Measurements from ENCODE around the gene IL12A.

The IL12A gene

DNA sequence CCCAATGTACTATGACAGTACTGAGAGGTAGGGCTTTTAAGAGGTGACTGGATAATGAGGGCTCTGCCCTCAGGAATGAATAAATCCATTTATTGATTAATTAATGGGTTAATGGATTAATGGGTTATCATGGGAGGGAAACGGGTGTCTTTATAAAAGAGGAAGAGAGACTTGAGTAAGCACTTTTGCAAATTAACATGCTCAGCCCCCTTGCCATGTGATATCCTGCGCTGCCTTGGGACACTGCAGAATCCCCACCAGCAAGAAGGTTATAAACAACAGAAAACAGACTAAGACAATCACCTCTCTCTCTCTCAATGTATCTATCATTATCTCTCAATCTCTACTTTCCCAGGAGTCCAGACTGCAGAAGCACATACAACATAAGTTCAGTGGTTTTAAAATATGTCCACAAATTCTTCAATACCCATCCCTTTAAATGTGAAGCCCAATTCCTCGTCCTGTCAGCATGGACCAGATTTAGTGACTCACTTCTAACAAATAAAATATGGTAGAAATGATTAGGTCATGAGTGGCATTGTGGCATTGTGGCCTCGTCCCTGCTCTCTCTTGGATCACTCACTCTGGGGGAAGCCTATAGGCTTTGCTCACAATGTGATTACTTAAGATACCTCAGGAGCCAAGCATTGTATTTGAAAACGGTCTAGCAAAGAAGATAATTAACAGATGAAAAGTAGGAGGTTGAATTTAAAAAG lies 40.0 kb upstream of the IL12A start:
- TF ChIP-seq, protein P1, sequence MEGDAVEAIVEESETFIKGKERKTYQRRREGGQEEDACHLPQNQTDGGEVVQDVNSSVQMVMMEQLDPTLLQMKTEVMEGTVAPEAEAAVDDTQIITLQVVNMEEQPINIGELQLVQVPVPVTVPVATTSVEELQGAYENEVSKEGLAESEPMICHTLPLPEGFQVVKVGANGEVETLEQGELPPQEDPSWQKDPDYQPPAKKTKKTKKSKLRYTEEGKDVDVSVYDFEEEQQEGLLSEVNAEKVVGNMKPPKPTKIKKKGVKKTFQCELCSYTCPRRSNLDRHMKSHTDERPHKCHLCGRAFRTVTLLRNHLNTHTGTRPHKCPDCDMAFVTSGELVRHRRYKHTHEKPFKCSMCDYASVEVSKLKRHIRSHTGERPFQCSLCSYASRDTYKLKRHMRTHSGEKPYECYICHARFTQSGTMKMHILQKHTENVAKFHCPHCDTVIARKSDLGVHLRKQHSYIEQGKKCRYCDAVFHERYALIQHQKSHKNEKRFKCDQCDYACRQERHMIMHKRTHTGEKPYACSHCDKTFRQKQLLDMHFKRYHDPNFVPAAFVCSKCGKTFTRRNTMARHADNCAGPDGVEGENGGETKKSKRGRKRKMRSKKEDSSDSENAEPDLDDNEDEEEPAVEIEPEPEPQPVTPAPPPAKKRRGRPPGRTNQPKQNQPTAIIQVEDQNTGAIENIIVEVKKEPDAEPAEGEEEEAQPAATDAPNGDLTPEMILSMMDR (IDR thresholded peaks at IDR 0.05; ENCODE audit: control extremely low read depth, extremely low read depth, low read depth, missing control alignments) = no peak
- POLR2A ChIA-PET = no interaction called here
- CTCF ChIA-PET = interaction anchor here (0.7 to 4.7 kb wide), 4 partner anchors 13 to 40 kb away, joined by 4 to 19 read pairs (median 13); partner anchors contain the start of gene IL12A
- no peak for DNase-seq (ENCODE audit: extremely low spot score)

DNA sequence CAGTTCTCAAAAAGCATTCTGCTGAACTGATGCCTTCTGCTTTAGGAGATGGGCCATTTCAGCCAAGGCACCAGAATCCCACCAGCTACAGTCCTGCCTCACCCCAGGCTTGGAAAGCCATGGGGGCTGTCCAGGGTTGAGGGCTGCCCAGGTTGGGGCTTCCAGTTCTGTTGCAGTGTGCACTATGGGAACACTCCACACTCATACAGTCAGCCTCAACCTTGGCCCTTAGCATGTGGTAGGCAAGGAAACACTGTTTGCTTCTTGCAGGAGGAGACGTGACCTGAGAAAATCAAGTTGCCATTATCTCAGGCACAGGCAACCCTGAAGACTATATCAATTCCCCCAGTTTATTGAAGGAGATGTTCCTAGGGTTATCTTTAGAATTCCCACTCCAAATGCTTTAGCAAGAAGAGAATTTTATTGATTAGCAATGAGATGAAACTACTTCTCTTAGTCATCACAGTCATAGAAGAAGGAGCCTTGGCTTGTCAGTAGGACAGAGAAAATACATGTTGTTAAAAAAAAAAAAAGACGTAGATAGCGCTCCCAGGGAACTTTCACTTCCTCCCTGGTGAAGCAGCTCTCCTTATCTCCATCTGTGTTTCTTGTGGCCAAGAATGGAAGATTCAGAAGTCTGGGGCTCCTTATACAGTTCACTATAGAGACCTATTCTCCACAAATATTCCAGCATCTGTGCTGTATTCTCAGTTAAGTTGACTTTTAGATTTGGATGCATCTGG lies 38.3 kb upstream of the IL12A start:
- CTCF ChIA-PET = interaction anchor here (0.6 to 1.4 kb wide), 4 partner anchors 12 to 53 kb away, joined by 3 to 6 read pairs (median 3); partner anchors contain the start of gene IL12A
- TF ChIP-seq, protein P1 (IDR thresholded peaks at IDR 0.05; ENCODE audit: control extremely low read depth, extremely low read depth, low read depth, missing control alignments) = no peak
- POLR2A ChIA-PET = interaction anchor here (0.6 kb wide), 1 partner anchor 62 kb away, joined by 3 read pairs; no protein-coding TSS in a partner anchor

DNA sequence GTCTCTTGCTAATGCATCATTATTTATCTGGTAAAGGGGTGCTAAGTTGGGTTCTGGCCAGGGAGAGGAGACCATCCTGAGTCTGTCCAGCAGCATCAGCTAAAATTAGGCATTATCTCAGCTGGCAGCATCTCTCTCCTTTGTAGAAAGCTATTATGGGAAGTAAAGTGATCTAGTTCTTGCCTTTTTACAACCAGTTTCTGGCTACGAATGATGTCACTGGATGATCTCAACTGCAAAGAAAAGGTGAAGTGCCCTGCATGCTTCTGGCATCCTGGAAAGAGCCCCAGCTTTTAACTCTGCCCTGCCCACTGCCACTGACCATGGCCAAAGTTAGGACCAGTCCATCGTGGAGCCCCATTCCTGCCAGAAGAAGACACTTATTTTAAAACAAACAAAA lies 37.1 kb upstream of the IL12A start:
- CTCF ChIA-PET = interaction anchor here (1.0 to 2.7 kb wide), 6 partner anchors 9 to 81 kb away, joined by 3 to 17 read pairs (median 4); partner anchors contain the start of gene IL12A
- DNase-seq (ENCODE audit: extremely low spot score) = no peak
- TF ChIP-seq, protein P1 (IDR thresholded peaks at IDR 0.05; ENCODE audit: control extremely low read depth, extremely low read depth, low read depth, missing control alignments) = no peak
- POLR2A ChIA-PET = no interaction called here

More for the DNA sequence above, 38.3 kb upstream of the IL12A start:
- DNase-seq (ENCODE audit: extremely low spot score) = peak; percentile 28

DNA sequence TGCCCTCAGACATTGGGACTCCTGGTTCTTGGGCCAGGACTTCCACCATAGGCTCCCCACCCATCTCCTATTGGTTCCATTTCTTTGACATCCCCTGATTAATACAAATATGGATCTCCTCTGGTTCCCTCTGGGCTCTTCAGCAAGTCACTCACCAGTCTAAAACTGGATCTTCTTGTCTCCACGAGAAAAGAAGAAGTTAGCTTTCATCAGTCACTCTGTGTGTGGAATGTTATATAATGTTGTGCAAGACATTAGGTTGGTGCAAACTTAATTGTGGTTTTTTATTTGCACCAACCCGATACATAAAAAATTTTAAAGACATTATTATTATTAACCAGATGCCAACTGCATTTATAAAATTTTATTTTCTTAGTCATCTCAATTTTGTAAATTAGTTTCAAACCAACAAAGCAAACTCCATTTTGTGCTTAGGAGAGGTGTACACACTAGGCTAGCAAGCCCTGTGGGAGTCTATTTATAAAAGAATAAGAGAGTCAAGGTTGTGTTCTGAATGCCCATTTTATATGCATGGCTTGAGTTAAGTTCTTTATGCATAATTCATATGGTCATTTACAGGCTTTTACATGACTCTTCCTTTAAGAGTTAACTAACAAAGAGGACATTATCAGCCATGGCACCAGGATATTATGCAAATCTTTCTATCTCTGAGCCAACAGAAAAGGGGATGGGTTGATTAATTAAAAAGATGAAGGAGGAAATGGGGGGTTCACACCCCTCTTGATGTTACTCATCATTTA lies 35.1 kb upstream of the IL12A start:
- DNase-seq (ENCODE audit: extremely low spot score) = no peak
- POLR2A ChIA-PET = no interaction called here

DNA sequence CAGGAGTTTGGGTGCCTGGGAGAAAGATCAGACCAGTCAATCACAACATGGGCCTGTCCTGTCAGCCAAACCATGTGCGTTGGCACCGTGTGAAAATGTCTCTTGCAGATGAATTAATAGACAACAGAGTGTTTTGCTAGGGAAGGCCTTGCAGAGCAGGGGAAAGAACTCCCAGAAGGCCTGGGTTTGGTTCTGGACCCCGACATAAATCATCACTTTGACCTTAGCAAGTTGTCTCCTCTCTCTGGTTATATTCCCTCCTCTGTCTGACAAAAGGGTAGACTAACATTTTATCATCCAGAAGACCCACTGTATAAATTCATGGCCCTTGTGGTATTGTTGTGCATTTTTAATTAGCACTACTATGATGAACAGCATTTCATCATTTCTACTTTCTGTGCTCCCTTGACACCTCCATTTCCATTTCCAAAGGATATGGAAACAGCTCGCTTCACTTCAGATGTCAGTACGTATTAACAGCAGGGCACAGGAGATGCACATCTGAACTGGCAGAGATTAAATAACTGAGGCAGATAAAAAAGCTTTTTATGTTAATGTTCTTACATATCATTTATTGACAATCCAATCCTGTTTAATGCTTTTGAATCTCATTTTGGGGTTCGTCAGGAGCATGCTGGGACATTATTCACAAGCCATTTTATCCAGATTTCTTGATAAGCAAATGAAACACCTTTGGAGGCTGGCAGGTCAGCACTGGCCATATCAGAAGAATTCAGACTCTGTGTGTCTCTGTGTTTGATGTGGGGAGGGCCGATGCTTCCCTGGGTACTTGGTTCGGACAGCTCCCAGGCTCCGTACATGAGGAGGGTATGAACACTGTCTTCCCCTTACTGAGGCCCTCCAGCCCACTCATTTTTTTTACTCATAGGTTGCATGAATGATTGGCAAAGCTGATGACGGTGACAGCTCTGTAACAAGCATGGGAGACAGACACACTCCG lies 28.2 kb upstream of the IL12A start:
- POLR2A ChIA-PET = no interaction called here
- CTCF ChIA-PET = interaction anchor here (1.4 to 1.9 kb wide), 5 partner anchors 13 to 74 kb away, joined by 3 to 9 read pairs (median 5); partner anchors contain the start of gene IL12A
- no peak for DNase-seq (ENCODE audit: extremely low spot score)

More for the DNA sequence above, 35.1 kb upstream of the IL12A start:
- TF ChIP-seq, protein P1 (IDR thresholded peaks at IDR 0.05; ENCODE audit: control extremely low read depth, extremely low read depth, low read depth, missing control alignments) = no peak
- CTCF ChIA-PET = interaction anchor here (0.8 to 2.7 kb wide), 8 partner anchors 9 to 69 kb away, joined by 3 to 17 read pairs (median 4); partner anchors contain the start of gene IL12A

More for the DNA sequence above, 28.2 kb upstream of the IL12A start:
- TF ChIP-seq, protein P1 (IDR thresholded peaks at IDR 0.05; ENCODE audit: control extremely low read depth, extremely low read depth, low read depth, missing control alignments) = no peak

Measured in GM10248 (cell line).